ENCODE data around the gene FMR1.

FMR1 gene

DNA sequence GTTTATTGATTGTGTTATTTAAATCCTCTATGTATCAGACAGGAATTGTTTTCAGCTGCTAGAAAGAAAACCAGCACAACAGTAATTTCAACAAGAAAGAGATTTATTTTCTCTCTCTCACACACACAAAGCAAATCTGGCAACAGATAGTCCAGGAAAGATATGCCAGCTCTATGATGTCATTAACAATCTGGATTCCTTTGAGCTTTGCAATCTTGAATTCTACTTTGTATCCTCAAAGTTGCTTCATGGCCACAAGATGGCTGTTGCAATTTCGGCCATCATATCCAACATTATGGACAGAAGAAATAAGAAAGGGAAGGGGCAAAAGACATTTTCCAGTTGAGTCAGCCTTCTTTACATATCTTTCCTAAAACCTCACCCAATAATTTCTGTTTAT is 19.8 kb upstream of the FMR1 start:
- DNase-seq (ENCODE audit: low read depth), result peak; percentile 36
- no peak overlapping the region for H3K4me3 ChIP-seq (ENCODE audit: low read length)
- TF ChIP-seq, protein P1, sequence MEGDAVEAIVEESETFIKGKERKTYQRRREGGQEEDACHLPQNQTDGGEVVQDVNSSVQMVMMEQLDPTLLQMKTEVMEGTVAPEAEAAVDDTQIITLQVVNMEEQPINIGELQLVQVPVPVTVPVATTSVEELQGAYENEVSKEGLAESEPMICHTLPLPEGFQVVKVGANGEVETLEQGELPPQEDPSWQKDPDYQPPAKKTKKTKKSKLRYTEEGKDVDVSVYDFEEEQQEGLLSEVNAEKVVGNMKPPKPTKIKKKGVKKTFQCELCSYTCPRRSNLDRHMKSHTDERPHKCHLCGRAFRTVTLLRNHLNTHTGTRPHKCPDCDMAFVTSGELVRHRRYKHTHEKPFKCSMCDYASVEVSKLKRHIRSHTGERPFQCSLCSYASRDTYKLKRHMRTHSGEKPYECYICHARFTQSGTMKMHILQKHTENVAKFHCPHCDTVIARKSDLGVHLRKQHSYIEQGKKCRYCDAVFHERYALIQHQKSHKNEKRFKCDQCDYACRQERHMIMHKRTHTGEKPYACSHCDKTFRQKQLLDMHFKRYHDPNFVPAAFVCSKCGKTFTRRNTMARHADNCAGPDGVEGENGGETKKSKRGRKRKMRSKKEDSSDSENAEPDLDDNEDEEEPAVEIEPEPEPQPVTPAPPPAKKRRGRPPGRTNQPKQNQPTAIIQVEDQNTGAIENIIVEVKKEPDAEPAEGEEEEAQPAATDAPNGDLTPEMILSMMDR (IDR thresholded peaks at IDR 0.05; ENCODE audit: insufficient read depth, low read depth, low read length, missing control alignments), result no peak

DNA sequence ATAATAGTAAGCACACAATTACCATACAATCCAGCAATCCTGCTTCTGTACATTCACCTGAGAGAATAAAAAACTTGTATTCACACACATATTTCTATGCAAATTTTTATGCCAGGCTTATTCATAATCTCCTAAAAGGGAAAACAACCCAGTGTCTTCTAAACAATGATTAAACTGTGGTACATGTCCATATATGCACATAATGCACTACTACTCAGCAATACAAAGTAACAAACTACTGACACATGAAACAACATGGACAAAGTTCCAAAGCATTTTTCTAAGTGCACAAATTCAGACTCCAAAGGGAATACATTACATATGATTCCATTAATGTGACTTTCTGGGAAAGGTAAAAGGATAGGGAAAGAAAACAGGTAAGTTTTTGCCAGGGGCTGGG is 18.0 kb upstream of the FMR1 start:
- no peak for DNase-seq (ENCODE audit: low read depth)
- no peak overlapping the region for H3K4me3 ChIP-seq (ENCODE audit: low read length)
- TF ChIP-seq, protein P1 (IDR thresholded peaks at IDR 0.05; ENCODE audit: insufficient read depth, low read depth, low read length, missing control alignments), result no peak

DNA sequence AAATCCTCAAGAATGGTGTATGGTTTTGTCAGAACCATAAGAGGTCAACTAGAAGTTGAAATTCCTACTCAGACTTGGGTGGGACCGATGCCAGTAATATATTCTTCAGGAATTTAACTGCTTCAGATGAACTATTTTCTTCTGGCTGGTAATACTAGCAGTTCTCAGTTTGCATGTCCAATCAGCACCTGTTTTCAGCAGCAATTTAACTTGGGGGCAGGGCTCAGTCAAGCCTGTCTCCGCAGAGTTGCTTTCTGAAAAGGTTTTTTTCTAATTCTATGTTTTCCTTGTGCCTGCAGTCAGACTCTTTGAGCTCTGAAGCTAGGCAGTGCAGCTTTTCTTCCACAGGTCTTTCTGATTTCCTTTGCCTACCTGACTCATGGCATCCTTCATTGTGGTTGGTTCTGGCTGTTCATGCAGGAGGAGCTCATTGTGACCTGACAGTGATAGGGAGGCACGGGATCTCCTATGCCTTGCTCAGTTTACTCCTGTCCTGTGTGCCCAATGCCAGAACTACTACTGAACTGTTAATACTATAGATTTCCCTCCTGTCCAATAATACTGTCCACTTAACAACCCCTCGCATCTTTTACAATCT is 17.3 kb upstream of the FMR1 start:
- peak; percentile 26 for DNase-seq (ENCODE audit: low read depth)
- TF ChIP-seq, protein P1 (IDR thresholded peaks at IDR 0.05; ENCODE audit: insufficient read depth, low read depth, low read length, missing control alignments), result no peak

DNA sequence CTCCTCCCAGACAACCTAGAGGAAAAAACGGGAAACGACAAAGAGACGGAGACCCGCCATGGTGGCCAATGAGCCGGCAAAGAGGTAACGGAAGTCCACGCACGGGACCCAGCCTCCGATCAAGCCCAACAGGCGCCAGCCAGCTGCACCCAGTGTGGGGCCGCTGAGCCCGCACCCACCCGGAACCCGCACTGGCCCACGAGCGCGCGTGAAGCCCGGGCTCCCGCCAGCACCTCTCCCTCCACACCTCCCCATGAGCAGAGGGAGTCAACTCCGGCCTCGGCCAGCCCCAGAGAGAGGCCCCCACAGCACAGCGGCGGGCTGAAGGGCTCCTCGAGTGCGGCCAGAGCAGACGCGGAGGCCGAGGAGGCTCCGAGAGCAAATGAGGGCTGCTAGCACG is 14.6 kb upstream of the FMR1 start:
- no peak overlapping the region for H3K4me3 ChIP-seq (ENCODE audit: low read length)
- no peak for DNase-seq (ENCODE audit: low read depth)
- TF ChIP-seq, protein P1 (IDR thresholded peaks at IDR 0.05; ENCODE audit: insufficient read depth, low read depth, low read length, missing control alignments), result no peak

More for the DNA sequence above, 17.3 kb upstream of the FMR1 start:
- no peak overlapping the region for H3K4me3 ChIP-seq (ENCODE audit: low read length)

DNA sequence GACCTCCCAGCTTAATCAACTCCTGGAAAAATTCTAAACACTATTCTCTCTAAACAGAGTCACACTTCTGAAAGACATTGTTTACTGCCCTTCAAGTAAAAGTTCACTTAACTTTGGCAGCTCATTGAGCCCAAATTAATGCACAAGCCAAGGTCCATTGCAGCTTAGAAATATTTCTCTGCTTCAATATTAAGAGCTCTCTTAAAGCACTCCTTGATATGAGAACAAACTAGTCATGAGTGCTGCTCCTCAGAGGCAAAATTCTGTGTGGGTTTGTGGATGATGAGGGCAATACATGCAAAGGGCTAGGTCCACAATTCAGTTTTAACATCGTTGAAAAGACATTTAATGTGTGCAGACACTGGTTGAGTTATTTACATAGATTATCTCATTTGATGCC is 12.8 kb upstream of the FMR1 start:
- no peak overlapping the region for H3K4me3 ChIP-seq (ENCODE audit: low read length)
- no peak for DNase-seq (ENCODE audit: low read depth)
- TF ChIP-seq, protein P1 (IDR thresholded peaks at IDR 0.05; ENCODE audit: insufficient read depth, low read depth, low read length, missing control alignments), result no peak

DNA sequence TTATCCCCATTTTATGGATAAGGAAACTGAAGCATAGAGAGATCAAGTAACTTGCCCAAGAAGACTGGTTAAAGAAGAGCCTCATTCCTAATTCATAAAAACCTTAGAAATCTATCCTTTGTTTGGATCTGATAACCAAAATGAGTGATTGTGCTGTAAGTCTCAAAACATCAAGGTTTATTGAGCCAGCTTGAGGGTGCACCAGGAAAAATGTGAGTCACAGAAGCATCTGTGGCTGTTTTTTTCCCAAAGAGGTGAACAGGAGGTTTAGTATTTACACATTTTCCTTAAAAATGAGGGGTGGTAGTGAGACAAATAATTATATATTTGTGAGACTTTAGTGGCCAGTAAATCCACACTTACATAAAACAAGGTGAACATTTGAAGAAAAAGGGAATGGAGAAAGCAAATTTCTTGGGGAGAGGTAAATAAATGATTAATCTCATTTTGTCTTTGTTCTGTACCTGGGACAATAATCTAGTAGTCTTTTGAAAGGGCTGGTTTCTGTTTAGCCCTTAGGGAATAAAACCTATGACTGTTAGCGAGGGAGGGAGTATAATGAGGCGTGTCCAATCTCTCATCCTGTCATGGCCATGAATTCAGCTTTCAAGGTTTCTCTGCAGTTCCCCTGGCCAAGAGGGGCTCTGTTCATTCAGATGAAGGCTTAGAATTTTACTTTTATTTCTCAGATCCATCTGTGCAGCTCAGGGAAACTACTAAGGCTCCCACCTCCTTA is 12.2 kb upstream of the FMR1 start:
- TF ChIP-seq, protein P1 (IDR thresholded peaks at IDR 0.05; ENCODE audit: insufficient read depth, low read depth, low read length, missing control alignments), result no peak
- peak; percentile 60 for DNase-seq (ENCODE audit: low read depth)
- H3K4me3 ChIP-seq (ENCODE audit: low read length), result no peak overlapping the region

DNA sequence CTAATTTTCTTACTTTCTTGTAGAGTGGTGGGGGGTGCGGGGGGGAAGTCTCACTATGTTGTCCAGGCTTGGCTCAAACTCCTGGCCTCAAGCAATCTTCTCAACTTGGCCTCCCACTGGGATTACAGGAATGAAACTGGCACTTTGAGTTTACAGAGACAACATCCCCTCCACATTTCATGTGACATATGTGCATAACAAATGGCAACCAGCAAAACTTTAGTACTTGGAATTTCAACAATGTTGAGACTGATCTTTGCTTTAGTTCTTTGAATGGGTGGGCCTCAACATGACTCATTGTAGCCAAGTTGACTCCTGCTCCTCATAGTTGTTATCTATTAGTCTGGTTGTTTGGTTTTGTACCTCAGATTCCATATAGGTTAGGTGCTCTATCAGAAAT is 11.4 kb upstream of the FMR1 start:
- TF ChIP-seq, protein P1 (IDR thresholded peaks at IDR 0.05; ENCODE audit: insufficient read depth, low read depth, low read length, missing control alignments), result no peak
- H3K4me3 ChIP-seq (ENCODE audit: low read length), result no peak overlapping the region
- DNase-seq (ENCODE audit: low read depth), result no peak
